OCI-LY1 (cell line): ENCODE data around the gene CALCOCO1.

Source experiments
- EZH2 ChIP-seq: fragments of 200-600 bp; sonication (generic), shearing (Covaris generic); IDR thresholded peaks from 2 replicates; pipeline ENCODE4 v1.8.0; 2017; ENCODE audit warnings: borderline replicate concordance, mixed run types, mild to moderate bottlenecking, antibody characterized with exemption, low read length, moderate library complexity, mixed read lengths
- TF ChIP-seq, protein P1 (sequence below): fragments of 200-600 bp; sonication (generic), shearing (Covaris generic); IDR thresholded peaks from 2 replicates; pipeline ENCODE4 v1.5.1; 2017; ENCODE audit warnings: mild to moderate bottlenecking, antibody characterized with exemption, low read length, moderate library complexity, mixed read lengths

DNA sequence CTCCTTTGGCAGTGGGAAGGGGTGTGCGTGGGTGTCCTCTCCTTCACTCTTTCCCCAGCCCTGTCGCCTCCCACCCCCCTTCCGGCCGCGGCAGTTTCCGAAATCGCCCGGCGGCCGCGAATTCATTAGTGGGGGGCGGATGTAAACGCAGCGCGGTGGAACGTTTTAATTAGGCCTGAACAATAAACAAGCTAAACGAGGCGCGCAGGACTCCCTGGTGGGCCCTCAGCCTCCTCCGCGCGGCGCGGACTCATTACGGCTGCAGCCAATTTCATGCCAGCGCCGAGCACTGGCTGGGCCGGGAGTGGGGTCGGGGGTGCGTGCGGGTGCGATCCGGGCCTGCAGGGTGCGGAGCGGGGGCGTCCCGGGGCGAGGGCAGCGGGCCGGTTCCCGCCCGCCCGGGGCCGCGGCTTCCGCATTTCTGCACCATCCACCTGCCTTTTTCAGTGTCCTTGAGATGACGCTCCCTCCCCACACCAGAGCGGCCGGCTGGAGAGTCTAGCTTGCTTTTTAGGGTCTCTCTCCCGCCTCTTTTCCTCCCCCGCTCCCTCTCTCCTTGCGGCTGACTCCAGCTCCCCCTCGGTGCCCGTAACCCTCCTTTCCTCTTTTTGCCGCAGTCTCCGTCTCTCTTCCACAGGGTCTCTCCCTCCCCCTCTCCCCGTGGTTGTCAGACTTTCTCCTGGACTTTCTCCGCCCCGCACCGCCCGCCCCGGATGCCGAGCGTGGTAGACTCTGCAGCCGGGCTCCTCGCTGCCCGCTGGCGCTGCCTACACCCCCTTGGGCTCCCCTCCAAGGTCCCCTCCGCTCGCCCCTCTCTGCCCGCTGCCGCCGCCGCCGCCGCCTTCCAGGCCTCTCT is 24.3 kb upstream of the CALCOCO1 start, which contains the start of gene CISTR:
- no peak for TF ChIP-seq EZH2
- TF ChIP-seq, protein P1, sequence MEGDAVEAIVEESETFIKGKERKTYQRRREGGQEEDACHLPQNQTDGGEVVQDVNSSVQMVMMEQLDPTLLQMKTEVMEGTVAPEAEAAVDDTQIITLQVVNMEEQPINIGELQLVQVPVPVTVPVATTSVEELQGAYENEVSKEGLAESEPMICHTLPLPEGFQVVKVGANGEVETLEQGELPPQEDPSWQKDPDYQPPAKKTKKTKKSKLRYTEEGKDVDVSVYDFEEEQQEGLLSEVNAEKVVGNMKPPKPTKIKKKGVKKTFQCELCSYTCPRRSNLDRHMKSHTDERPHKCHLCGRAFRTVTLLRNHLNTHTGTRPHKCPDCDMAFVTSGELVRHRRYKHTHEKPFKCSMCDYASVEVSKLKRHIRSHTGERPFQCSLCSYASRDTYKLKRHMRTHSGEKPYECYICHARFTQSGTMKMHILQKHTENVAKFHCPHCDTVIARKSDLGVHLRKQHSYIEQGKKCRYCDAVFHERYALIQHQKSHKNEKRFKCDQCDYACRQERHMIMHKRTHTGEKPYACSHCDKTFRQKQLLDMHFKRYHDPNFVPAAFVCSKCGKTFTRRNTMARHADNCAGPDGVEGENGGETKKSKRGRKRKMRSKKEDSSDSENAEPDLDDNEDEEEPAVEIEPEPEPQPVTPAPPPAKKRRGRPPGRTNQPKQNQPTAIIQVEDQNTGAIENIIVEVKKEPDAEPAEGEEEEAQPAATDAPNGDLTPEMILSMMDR: no peak
